Muscle of back (tissue), 11 donors: Measurements from ENCODE around the gene RPL38. TPM values are rescaled to one million over a fixed set of nuclear protein-coding genes. Genes with fewer than 3 reads are reported as not detected.

ENCODE experiments used
- DNase-seq, 3 donors: peaks; one replicate each; pipeline versions ENCODE4 v3.0.0 to v3.0.0-alpha.2; 2013
- polyA plus RNA-seq, 10 donors: library from polyadenylated mRNA; unstranded; fragments of 120-200 nt; gene quantifications; one replicate each; pipeline ENCODE4 v1.2.1, GENCODE V29; 2013; ENCODE audit not compliant: insufficient read length in 10 of 10

Gene RPL38
- polyA plus RNA-seq, 10 donors = 1,488 to 1,957 (median 1,685) TPM

DNA sequence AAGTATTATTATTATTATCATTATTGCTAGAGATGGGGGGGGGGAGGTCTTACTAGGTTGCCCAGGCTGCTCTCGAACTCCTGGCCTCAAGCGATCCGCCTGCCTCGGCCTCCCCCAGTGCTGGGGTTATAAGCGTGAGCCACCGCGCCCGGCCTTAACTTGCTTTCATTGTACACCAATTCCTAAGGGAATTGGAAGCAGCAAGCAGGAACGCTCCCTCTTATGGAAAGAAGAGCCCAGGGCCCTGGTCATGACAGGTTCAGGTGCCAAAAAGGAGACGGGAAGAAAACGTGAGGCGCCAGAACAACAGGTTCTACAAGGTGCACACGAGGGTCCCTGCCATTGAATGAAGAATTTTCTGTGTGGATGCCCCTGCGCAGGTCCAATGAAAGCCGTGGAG lies 540 bp upstream of the RPL38 start:
- no peak for DNase-seq

- no peak for DNase-seq
Observed at GRCh38 chr17:74204474-74204873, 996 bp downstream of the RPL38 start.

GRCh38 chr17:74205274-74205673 lies 1.8 kb downstream of the RPL38 start:
- DNase-seq = no peak

DNA sequence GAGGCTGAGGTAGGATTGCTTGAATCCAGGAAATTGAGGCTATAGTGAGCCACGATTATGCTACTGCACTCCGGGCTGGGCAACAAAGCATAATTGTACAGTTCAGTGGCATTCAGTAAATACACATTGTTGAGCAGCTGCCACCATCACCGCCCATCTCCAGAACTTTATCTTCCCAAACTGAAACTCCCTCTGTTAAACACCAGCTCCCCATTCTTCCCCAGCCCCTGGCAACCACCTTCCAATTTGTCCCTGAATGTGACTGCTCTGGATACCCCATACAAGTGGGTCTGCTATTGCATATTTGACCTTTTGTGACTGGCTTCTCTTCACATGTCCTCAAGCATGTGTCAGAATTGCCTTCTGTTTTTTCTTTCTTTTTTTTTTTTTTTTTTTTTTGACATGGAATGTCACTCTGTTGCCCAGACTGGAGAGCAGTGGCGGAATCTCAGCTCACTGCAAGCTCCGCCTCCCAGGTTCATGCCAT lies 2.9 kb downstream of the RPL38 start:
- no peak for DNase-seq

DNA sequence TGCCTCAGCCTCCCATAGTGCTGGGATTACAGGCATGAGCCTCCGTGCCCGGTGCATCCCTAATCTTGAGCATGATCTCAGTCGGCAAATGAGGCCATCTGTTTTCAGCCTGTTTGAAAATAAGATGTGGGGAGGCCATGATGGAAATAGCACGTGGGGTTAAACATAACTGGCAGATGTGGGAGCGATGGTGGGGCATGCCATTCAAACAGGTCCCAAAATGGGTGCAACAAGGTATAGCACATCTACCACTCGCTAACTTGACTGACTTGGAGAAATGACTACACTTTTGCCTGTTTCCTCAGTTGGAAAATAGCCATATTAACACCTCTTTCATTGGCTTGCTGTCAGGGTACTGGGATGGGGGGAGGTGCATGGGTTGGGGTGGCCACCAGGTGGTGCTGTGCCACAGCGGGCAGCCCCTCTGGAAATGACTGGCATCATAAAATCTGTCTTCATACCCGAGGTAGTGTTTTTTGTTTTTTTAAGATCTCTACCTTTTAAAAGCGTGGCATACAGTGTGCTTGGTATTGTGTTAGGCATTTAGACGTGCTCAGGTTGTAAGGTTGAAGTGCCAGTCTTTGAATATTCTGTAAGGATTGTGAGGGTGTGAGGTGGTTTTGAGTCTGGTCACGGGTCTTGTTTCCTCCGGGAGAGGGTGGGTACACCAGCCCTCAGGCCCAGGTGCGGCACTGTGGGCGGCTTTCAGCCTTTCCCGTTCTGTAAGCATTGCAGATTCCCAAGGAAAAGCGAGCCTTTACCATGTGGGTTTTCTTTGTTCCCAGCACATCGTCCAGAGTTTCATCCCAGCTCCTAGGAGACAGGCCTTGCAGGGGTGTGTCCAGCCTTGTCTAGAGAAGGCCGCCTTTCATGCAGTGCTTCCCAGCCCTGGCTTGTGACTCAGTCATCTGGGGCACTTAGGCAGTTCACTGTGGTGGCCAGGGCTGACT lies 7.0 kb downstream of the RPL38 start:
- DNase-seq = peak in 2 of 3 donors; percentile 72 to 80

GRCh38 chr17:74211141-74211911 lies 7.8 kb downstream of the RPL38 start:
- no peak for DNase-seq

DNA sequence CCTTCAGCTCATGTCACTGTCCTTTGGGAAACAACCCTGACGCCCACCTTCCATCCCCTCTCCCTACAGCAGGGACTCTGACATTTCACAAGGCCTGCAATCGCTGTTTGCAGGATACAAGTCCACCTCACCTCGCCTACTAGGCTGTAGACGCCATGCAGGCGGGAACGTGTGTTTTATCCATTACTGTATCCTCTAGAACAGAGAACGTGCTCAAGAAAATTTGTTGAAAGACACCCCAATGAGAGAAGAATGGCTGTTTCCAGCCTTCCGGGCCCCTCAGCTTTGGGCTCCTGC lies 8.4 kb downstream of the RPL38 start:
- DNase-seq = peak in 1 of 3 donors; percentile 67

DNA sequence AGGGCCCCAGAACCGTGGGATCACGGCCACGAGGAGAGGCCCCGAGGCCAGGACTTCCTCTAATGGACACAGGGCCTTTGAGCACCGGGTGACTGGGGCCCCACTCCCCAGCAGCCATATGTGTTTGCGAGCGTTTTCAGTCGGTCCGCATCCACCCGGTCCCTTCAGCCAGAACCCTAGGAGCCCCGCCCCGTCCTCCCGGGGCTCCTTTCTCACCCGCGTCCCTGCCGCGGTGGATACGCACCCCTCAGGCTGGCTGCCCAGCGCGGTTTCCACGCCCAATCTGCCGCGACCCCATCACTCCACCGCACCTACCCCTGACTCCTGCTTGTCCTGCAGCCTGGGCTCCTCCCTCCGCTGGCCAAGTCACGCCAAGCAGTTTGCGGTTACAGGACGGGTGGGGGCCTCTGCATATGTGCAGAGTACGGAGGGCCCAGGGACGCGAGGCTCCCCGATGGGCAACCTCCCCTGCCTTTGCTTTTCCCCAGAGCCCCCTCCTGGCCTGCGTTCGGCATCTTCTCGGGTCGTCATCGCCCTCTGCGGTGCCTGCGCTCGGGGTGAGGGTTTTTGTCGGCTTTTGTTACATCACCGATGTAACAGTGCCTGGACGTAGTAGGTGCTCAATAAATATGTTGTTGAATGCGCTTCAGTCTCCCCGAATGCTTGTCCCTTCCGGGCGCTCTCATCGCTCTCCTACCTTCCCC lies 8.9 kb downstream of the RPL38 start:
- DNase-seq = peak in 2 of 3 donors; percentile 29 to 73

DNA sequence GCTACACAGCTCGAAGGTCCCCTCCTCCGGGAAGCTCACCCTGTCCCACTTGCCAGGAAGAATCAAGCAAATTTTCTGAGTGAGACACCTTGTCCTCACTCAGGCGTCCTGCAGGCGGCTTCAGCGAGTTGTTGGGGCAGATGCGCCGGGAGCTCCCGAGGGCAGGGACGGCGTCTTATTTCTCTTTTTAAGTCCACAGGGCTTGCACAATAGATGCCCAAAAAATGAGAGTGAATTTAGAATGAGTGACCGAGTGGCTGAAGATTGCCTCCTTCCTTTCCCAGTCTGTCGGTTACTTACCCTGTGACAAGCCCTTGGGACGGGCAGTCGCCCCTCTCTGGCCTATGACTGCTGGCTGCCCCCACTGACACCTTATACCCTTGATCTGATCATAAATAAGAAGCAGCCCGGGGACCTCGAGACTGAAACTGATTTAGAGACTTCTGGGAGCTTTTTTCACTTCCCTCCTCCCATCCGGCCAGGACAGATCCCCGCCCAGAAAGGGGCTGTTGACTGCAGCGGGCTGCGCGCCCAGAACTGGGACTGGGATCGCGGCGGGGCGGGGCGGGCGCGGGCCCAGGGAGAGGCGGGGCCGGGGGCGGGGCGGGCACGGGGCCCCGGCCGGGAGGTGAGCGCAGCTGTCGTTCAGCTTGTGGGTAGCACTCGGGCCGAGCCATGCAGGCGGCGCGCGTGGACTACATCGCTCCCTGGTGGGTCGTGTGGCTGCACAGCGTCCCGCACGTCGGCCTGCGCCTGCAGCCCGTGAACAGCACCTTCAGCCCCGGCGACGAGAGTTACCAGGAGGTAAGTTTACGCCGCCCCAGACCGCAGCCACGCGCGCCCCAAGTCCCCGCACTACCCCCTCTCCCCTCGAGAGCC lies 9.7 kb downstream of the RPL38 start, which contains the start of gene TTYH2:
TTYH2 (plus strand) TSS at position 659 of the 879 bp plus-strand sequence; CDS start at position 676, 17 bp downstream.
- peak; percentile 92 to 96 (median 93) for DNase-seq

DNA sequence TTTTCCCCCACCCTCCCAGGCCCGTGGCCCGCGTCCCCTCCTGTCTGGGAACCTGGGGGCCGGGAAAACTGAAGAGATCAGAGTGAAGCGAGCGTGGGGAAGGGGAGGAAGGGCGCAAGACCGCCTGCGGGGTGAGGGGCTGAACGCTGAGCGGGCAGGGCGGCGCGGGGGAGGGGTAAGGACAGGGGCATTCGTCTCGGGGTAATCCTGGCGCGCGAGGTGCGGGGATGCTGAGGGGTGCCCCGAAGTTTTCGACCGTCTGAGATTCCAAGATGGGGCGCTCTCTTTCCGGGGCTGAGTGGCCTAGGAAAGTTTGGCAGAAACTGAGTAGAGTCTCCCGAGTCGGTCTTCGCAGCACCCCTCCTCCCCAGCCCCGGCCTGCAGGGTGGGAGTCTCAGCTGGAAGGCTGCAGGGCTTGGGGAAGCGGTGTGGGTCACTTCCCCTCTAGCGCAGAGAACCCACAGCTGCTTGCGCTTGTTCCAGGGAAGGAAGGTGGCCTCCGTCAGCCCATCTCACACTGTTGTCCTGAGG lies 10.4 kb downstream of the RPL38 start:
- DNase-seq = peak in 2 of 3 donors; percentile 57 to 74

GRCh38 chr17:74214484-74215341 lies 11.2 kb downstream of the RPL38 start:
- peak in 1 of 3 donors; percentile 58 for DNase-seq

GRCh38 chr17:74215342-74215727 lies 11.9 kb downstream of the RPL38 start:
- peak in 1 of 3 donors; percentile 48 for DNase-seq

- DNase-seq = no peak
Observed at GRCh38 chr17:74216505-74216904, 13.0 kb downstream of the RPL38 start.

GRCh38 chr17:74217037-74217730 lies 13.7 kb downstream of the RPL38 start:
- peak in 1 of 3 donors; percentile 60 for DNase-seq

DNA sequence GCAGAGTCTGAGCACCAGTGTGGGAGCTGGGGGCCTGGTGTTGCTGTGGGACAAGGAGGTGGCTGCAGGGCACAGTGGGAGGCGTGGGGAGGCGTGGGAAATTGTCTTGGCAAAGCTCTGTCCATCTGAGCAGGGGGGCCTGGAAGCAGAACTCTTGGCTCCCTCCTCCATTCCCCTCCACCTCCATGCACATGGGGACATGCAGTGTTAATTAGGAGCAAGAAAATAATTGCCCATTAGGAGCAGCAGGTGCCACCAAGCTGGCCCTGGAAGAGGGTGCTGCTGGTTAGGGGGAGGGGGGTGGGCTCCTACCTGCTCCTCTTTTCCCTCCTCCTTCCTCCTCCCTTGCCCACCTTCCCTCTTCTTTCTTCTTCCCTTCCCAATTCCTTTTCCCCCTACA lies 14.4 kb downstream of the RPL38 start:
- no peak for DNase-seq

DNA sequence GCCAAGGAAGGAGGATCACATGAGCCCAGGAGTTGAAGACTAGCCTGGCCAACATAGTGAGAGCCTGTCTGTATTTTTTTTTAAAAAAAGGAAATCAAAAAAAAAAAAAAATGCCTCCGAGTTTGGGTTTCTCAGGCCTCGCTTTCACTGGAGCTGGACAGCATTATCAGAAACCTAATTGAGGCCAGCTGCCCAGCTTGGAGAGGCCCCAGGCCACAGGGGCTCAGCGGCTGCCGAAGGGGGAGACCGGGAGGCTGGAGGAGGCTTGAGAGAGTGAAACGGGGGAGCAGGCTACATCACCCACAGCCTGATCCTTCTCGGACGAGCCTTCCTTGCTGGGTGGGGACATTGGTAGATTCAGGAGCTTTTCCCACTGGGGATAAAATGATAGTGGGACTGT lies 15.0 kb downstream of the RPL38 start:
- peak in 2 of 3 donors; percentile 70 to 87 for DNase-seq

GRCh38 chr17:74219576-74220133 lies 16.2 kb downstream of the RPL38 start:
- no peak for DNase-seq

DNA sequence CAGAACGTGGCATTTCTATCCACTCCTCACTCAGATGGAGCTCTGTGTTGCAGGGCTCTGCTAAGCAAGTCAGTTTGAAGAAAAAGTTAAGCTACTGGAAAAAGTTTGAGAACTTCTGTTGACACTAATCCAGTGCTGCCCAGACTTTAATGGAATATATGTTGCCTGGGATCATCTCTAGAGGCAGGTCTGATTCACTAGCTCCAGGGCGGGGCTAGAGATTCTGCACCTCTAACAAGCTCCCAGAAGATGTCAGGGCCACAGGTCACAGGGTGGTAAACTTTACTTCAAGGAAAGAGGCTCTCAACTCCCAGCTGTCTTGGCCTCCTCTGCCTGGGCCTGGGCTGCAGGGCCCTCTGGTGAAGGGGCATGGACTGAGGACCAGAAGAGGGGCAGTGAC lies 16.7 kb downstream of the RPL38 start:
- no peak for DNase-seq
